Testis (tissue), 2 donors: ENCODE measurements around the gene EFCAB13.

Experiments used
- POLR2A ChIP-seq: fragments of 450-650 bp; IDR thresholded peaks from one replicate; pipeline ENCODE4 v1.6.1; 2017; ENCODE audit warnings: antibody characterized with exemption, mild to moderate bottlenecking, moderate library complexity
- TF ChIP-seq, protein P1 (sequence below), 3 experiments: fragments of 450-650 bp in 2 of 3; fragments of 200-600 bp in 1 of 3; sonication (generic) in 1 of 3; IDR thresholded peaks; one replicate each; pipeline ENCODE4 v1.5.1; 2016 to 2019; ENCODE audit warnings: antibody characterized with exemption in 3 of 3, mild to moderate bottlenecking in 2 of 3, moderate library complexity in 1 of 3

DNA sequence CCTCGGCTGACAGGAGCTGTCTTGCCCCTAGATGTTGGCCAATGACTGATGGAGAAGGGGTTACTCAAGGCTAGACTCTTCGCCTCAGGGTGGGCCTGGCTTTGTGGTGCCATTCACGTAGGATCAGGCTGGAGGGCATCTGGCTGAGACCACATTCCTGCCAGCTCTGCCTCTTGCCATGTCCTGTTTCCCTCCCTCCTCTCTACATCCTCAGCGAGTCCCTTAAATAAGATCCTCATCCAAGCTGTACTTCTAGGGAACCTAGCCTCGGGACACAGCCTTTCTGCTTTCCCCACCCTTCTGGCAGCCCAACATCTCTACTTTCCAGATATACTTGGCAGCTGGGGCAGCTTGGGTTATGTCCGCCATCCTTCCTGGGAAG, 27.9 kb upstream of the EFCAB13 start:
- TF ChIP-seq, protein P1, sequence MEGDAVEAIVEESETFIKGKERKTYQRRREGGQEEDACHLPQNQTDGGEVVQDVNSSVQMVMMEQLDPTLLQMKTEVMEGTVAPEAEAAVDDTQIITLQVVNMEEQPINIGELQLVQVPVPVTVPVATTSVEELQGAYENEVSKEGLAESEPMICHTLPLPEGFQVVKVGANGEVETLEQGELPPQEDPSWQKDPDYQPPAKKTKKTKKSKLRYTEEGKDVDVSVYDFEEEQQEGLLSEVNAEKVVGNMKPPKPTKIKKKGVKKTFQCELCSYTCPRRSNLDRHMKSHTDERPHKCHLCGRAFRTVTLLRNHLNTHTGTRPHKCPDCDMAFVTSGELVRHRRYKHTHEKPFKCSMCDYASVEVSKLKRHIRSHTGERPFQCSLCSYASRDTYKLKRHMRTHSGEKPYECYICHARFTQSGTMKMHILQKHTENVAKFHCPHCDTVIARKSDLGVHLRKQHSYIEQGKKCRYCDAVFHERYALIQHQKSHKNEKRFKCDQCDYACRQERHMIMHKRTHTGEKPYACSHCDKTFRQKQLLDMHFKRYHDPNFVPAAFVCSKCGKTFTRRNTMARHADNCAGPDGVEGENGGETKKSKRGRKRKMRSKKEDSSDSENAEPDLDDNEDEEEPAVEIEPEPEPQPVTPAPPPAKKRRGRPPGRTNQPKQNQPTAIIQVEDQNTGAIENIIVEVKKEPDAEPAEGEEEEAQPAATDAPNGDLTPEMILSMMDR (IDR thresholded peaks at IDR 0.05): no peak
- TF ChIP-seq POLR2A: no peak
